Activated CD4-positive, alpha-beta T cell treated with anti-CD3 and anti-CD28 coated beads for 1 hour (primary cell): ENCODE measurements around the gene TULP3.
A peak's percentile ranks its signal among the peaks of the same experiment; 100 is the strongest.

ENCODE experiments used
- DNase-seq: peaks from one replicate; pipeline ENCODE4 v3.0.0-alpha.2; 2020

The TULP3 gene

DNA sequence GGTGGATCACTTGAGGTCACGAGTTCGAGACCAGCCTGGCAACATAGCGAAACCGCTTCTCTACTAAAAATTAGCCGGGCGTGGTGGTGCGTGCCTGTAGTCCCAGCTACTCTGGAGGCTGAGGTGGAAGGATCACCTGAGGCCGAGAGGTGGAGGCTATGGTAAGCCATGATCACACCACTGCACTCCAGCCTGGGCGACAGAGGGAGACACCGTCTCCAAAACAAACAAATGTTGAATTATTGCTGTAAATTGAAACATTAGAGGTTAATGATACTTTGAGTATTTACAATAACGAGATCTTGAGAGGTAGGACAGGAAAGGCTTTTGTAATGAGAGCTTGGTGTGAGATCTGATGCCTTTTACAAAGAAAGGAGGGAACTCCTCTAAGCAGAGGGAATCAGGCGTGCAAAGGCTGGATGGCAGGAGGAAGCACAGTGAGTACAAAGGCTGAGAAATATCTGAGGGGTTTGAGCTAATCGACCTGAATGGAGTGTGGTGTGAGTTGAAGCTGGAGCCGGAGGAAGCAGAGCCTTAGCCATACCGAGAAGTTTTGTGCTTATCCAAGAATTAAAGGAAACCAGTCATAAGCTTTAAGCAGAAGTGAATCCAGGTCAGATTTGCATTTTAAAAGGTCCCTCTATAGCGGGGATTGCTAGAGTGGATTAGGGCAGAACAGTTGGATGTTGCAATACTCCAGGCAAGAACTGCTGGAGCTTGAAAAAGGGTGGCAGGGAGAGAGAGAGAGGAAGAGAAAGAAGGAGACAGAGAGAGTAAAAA lies 12.5 kb upstream of the TULP3 start:
- no peak for DNase-seq

DNA sequence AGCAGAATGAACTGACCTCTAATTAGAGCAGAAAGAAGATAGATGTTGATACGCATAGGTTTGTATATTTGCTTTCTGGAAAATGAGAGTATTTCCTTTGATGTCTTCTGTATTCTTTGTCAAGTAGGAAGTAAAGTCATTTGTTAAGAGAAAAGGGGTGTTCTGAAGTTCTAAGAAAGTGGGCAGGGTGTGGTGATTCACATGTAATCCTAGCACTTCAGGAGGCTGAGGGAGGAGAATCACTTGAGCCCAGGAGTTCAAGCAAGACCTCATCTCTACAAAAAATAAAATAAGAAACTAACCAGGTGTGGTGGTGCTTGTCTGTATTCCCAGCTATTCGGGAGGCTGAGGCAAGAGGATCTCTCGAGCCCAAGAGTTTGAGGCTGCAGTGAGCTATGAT lies 10.8 kb upstream of the TULP3 start:
- DNase-seq: no peak

- no peak for DNase-seq
Measured at GRCh38 chr12:2884810-2885209, 5.9 kb upstream of the TULP3 start.

GRCh38 chr12:2886768-2887450 lies 3.8 kb upstream of the TULP3 start:
- DNase-seq: no peak

GRCh38 chr12:2890001-2890387 lies 697 bp upstream of the TULP3 start:
- no peak for DNase-seq

- peak; percentile 20 for DNase-seq
Measured at GRCh38 chr12:2891240-2892053, 756 bp downstream of the TULP3 start.

DNA sequence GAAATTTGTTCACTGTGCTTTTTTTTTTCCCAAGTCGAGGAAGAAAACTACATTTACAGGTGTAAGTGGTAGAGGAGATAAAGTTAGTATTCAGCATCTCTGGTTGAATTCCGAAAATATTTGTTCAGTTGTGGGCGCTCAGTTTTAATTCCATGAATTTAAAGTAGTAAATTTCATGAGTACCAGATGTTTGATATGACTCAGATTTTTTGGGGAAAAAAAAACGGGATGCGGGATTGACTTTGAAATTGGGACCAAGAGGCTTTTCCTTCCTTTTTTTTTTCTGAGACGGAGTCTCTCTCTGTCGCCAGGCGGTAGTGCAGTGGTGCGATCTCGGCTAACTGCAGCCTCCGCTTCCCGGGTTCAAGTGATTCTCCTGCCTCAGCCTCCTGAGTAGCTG lies 1.6 kb downstream of the TULP3 start:
- DNase-seq: no peak

DNA sequence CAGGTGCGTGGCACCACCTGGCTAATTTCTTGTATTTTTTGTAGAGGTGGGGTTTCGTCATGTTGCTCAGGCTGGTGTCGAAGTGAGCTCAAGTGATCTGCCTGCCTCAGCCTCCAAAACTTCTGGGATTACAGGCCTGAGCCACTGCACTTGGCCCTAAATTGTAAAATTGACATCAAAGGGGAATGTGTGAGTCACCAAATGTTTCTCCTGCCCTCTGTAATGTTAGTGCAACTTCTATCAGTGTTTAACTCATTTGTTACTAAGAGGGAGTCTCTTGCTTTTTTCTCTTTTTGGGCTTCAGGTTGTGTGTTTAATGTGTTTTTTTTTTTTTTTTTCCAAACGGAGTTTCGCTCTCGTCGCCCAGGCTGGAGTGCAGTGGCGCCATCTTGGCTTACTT lies 2.3 kb downstream of the TULP3 start:
- no peak for DNase-seq

DNA sequence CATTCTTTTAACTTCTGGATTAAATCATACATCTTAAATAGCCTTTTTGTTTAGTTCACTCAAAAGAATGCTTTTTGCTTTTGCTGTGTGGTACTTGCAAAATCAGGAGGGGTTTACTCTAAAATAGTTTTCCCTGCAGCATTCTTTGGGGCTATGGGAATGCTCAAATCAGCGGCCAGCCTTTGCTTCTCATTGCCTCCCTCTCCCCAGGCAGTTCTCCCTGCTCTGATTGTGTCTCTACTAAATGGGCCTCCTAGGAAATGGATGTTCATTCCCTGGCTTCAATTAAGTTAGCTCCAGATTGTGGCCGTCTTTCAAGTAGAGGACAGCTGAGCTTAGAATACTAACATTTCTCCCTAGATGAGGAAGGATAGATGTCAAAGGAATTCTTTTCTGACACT lies 4.4 kb downstream of the TULP3 start:
- DNase-seq: no peak

GRCh38 chr12:2895511-2895910 lies 4.8 kb downstream of the TULP3 start:
- no peak for DNase-seq

DNA sequence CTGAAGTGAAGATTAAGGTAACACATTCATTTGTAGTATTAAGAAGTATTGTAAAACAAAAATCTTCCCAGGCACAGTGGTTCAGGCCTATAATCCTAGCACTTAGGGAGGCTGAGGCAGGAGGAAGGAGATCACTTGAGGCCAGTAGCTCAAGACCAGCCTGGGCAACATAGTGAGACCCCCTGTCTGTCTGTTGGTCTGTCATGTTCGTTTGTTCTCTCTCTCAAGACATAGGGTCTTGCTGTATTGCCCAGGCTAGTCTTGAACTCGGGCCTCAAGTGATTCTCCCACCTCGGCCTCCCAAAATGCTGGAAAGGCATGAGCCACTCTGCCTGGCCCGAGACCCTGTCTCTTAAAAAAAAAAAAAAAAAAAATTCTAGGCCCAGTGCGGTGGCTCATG lies 6.7 kb downstream of the TULP3 start:
- DNase-seq: no peak

- no peak for DNase-seq
Measured at GRCh38 chr12:2900642-2901041, 10.0 kb downstream of the TULP3 start.

DNA sequence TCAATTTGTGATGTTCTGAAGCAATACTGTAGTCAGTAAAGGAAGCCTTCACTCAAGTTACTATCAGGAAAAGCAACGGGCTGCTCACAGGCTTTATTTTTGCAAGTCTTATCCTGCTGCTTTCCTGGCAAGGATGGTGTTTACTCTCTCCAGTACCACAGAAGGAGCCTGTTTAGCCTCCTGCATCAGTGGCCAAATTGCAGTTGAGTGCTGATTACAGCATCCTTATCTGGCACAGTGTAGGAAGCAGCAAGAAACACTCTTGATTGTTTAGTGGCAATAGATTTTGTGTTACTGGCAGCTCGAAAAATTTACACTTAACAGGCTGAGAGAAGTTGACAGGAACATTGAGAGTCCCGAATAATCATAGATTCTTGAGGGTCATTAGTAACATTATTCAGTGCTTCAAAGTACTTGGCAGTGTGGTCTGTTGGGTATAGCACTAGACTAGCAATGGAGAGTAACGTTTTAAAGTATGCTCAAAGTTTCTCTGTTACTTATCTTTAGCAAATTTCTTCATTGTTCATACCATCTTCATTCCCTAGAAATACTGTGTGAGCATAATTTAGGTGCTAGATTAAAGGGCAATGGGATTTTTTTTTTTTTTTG lies 11.7 kb downstream of the TULP3 start:
- DNase-seq: no peak

GRCh38 chr12:2904260-2904659 lies 13.6 kb downstream of the TULP3 start:
- DNase-seq: no peak

DNA sequence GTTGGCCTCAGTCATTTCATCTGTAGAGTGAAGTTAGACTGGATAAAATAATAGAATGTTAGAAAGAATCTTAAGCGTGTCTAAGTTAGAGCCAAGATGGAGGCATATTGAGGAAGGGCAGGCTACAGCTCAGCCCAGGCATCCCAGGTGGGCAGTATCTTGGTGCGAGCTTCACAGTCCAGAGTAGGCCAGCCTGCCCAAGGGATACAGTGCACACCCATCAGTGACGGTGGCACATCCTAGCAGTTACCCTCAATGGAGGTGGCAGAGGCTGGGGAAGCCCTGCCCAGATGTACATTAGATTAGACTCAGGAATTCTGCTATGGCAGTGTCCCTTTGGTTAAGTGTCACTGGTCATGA lies 21.5 kb downstream of the TULP3 start:
- DNase-seq: no peak

DNA sequence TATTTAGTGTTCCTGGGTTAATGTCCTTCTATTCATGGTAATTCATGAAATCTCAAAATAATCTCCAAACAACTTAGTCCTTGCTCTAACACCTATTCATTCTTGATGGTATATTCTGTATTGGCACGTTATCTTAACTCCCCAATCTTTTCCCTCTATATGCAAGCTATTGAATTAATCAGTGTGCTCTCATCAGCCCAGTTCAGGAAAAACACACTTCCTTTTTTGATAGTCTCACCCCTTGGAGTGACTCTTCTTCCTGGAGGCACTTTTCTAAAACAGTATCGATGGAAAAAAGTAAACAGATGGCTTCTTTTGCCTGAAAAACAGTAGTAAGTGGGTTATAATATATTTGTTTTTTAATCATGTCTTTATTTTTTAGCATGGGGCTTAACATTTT lies 28.6 kb downstream of the TULP3 start:
- DNase-seq: no peak

- no peak for DNase-seq
Measured at GRCh38 chr12:2922329-2922728, 31.6 kb downstream of the TULP3 start.

DNA sequence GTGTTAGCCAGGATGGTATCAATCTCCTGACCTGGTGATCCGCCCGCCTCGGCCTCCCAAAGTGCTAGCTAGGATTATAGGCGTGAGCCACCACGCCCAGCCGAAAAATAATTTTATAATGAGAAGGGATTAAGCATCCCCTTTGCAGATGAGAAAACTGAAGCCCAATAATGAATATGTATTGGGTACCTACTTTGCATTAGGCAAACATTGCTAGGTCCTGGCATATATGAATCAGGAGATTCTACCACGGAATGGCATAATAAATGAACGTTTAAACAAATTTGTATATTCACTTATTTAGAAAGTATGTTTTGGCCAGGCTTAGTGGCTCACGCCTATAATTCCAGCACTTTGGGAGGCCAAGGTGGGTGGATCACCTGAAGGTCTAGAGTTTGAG lies 32.4 kb downstream of the TULP3 start:
- DNase-seq: no peak

DNA sequence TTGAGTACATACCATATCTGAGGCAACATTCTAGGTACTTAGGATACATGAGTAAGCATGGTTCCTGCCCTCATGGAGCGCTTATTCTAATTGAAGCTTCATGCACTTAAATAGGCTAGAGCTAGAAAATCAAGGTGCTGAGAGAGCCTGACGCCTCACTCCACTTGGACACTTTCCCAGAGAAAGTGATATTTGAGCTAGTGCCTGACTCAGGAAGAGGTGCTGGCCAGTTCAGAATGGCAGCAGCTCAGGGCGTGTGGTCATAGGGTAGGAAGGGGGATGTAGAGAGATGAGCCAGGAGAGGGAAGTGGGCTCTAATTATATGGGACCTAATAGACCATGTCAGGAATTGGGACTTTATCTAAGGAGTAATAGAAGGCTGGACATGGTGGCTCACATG lies 33.3 kb downstream of the TULP3 start:
- no peak for DNase-seq

DNA sequence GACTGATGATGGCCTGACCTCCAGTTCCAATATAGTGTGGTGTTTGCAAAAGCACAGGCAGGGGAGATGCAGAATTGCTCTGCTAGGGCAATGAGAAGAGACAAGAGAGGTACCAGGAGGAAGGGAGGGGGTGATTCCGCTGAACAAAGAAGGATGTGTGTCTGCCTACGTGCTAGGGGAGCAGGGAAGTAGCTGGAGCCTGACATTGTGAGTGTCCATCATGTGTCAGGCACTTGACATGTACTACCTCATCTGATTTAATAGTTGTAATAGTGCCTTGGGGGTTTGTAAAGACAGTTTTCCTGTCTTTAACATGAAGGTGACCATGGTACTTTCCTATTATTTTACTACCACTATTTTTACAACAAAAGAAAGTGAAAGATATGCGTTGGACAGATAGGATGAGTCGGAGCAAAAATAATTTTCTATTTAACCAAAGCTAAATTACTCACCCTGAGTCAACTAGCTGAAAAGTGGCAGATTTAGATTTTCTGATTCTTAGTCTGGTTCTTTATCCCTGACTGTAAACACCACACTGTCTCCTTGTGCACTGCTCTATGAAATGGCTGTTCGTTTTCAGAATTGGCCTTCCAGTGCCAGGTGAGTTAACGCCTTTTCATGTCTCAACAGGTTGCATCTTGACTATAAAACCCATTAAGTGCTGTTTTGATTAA lies 34.8 kb downstream of the TULP3 start:
- DNase-seq: no peak

GRCh38 chr12:2930865-2931264 lies 40.2 kb downstream of the TULP3 start:
- no peak for DNase-seq

DNA sequence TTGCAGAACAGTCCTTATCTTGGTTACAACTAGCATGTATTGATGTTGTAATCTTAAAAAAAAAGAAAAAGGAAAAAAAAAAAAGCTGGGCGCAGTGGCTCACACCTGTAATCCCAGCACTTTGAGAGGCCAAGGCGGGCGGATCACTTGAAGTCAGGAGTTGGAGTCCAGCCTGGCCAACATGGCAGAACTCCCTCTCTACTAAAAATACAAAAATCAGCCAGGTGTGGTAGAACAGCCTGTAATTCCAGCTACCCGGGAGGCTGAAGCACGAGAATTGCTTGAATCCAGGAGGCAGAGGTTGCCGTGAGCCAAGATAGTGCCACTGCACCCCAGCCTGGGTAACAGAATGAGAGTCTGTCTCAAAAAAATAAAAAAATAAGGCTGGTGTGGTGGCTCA lies 42.9 kb downstream of the TULP3 start:
- DNase-seq: no peak

- DNase-seq: no peak
Measured at GRCh38 chr12:2934371-2934770, 43.7 kb downstream of the TULP3 start.
